CD14-positive monocyte (primary cell): Measurements from ENCODE around the gene SNU13. TPM values are rescaled to one million over a fixed set of nuclear protein-coding genes. Genes with fewer than 3 reads are reported as not detected.
"Not testable (repeated sequence)": the region's sequence is repeated elsewhere in the genome, so short reads cannot be mapped to it uniquely, and the experiment has no call there.

Experiments
- DNase-seq, 3 donors: peaks; one replicate each; pipeline ENCODE4 v3.0.0-alpha.2; 2011 to 2022
- H2AFZ ChIP-seq: 2 replicates; pipeline ENCODE4 v1.6.0; 2012; ENCODE audit warnings: mild to moderate bottlenecking, low read depth, low read length, inconsistent platforms; ENCODE audit not compliant: insufficient read depth, poor library complexity, severe bottlenecking
- H3K27ac ChIP-seq, 2 donors: 1 replicate in 1 of 2; 2 replicates in 1 of 2; pipeline ENCODE4 v1.5.1; 2012 to 2013; ENCODE audit warnings: low read length in 2 of 2, control low read depth in 1 of 2, inconsistent platforms in 1 of 2, low read depth in 1 of 2, mild to moderate bottlenecking in 1 of 2
- H3K27me3 ChIP-seq, 2 donors: one replicate each; pipeline versions ENCODE4 v1.6.0 to v1.6.1; 2011 to 2013; ENCODE audit warnings: low read length in 2 of 2; ENCODE audit not compliant: control insufficient read depth in 2 of 2, insufficient read depth in 2 of 2
- H3K36me3 ChIP-seq, 2 donors: replicated peaks in 1 of 2; 1 replicate in 1 of 2; 2 replicates in 1 of 2; pipeline versions ENCODE4 v1.5.1 to v1.6.1; 2012 to 2013; ENCODE audit warnings: low read length in 2 of 2, control low read depth in 1 of 2, inconsistent platforms in 1 of 2, mild to moderate bottlenecking in 1 of 2; ENCODE audit not compliant: insufficient read depth in 2 of 2, control insufficient read depth in 1 of 2
- H3K4me1 ChIP-seq, 2 donors: 1 replicate in 1 of 2; 2 replicates in 1 of 2; pipeline versions ENCODE4 v1.5.1 to v1.6.1; 2012 to 2013; ENCODE audit warnings: low read length in 2 of 2, control low read depth in 1 of 2, inconsistent platforms in 1 of 2, mild to moderate bottlenecking in 1 of 2, moderate library complexity in 1 of 2; ENCODE audit not compliant: insufficient read depth in 2 of 2, control insufficient read depth in 1 of 2
- H3K4me2 ChIP-seq: replicated peaks from 2 replicates; pipeline ENCODE3; 2012; ENCODE audit warnings: low read length, moderate library complexity, mild to moderate bottlenecking; ENCODE audit not compliant: poor library complexity, severe bottlenecking; ENCODE audit errors: extremely low read depth
- H3K4me3 ChIP-seq, 3 experiments: fragments of 200-600 bp in 1 of 3; sonication (generic) in 1 of 3; replicated peaks in 1 of 3; 1 replicate in 2 of 3; 2 replicates in 1 of 3; pipeline ENCODE4 v1.5.1; 2011 to 2013; ENCODE audit warnings: low read length in 3 of 3, mild to moderate bottlenecking in 3 of 3, control low read depth in 2 of 3, low read depth in 2 of 3, inconsistent platforms in 1 of 3, moderate library complexity in 1 of 3
- H3K79me2 ChIP-seq: 2 replicates; pipeline ENCODE4 v1.6.0; 2012; ENCODE audit warnings: mild to moderate bottlenecking, control low read depth, inconsistent platforms, low read length, moderate library complexity; ENCODE audit not compliant: insufficient read depth
- H3K9ac ChIP-seq: 2 replicates; pipeline ENCODE4 v1.6.0; 2017; ENCODE audit warnings: low read length, mild to moderate bottlenecking; ENCODE audit not compliant: insufficient read depth, poor library complexity, severe bottlenecking
- H3K9me3 ChIP-seq, 2 donors: replicated peaks in 1 of 2; 1 replicate in 1 of 2; 2 replicates in 1 of 2; pipeline versions ENCODE4 v1.5.1 to v1.6.1; 2012 to 2013; ENCODE audit warnings: low read length in 2 of 2, control low read depth in 1 of 2; ENCODE audit not compliant: control insufficient read depth in 1 of 2, insufficient read depth in 1 of 2
- H4K20me1 ChIP-seq: 2 replicates; pipeline ENCODE4 v1.6.0; 2012; ENCODE audit warnings: mild to moderate bottlenecking, low read length, control low read depth, moderate library complexity; ENCODE audit not compliant: insufficient read depth
- H3K27ac Mint-ChIP-seq, 7 donors: one replicate each; pipeline ENCODE4 v1.8.0; 2020; ENCODE audit warnings: mild to moderate bottlenecking in 7 of 7, mixed read lengths in 7 of 7, moderate library complexity in 6 of 7, inconsistent platforms in 2 of 7
- H3K27me3 Mint-ChIP-seq, 3 donors: one replicate each; pipeline ENCODE4 v1.8.0; 2021 to 2022; ENCODE audit warnings: low read depth in 3 of 3, mild to moderate bottlenecking in 3 of 3, mixed read lengths in 3 of 3, moderate library complexity in 3 of 3, inconsistent platforms in 1 of 3
- H3K36me3 Mint-ChIP-seq, 2 donors: one replicate each; pipeline ENCODE4 v1.8.0; 2020; ENCODE audit warnings: mixed read lengths in 2 of 2, inconsistent platforms in 1 of 2, mild to moderate bottlenecking in 1 of 2
- H3K4me1 Mint-ChIP-seq: one replicate; pipeline ENCODE4 v1.8.0; 2020; ENCODE audit warnings: mild to moderate bottlenecking, mixed read lengths
- H3K4me3 Mint-ChIP-seq, 2 donors: one replicate each; pipeline ENCODE4 v1.8.0; 2020; ENCODE audit warnings: mild to moderate bottlenecking in 2 of 2, mixed read lengths in 2 of 2, moderate library complexity in 1 of 2
- H3K9me3 Mint-ChIP-seq, 7 donors: one replicate each; pipeline ENCODE4 v1.8.0; 2020 to 2022; ENCODE audit warnings: mixed read lengths in 7 of 7, mild to moderate bottlenecking in 6 of 7, moderate library complexity in 6 of 7, inconsistent platforms in 2 of 7
- CTCF ChIP-seq: fragments of 200-600 bp; IDR thresholded peaks from one replicate; pipeline ENCODE4 v1.8.0; 2022; ENCODE audit warnings: antibody characterized with exemption, mild to moderate bottlenecking
- WGBS: methylation state at CpG from one replicate; pipeline ENCODE4 v1.1.5; 2013; ENCODE audit warnings: missing lambda C conversion rate; ENCODE audit not compliant: insufficient coverage; 5-methylcytosine and 5-hydroxymethylcytosine counted together
- intact Hi-C, 2 donors: fragments of 100-400 bp; cut with micrococcal nuclease; formaldehyde crosslinking; loops; one replicate each; pipeline versions ENCODE4 v1.15.0 to v1.15.1; 2023
- polyA plus RNA-seq, 3 donors: library from polyadenylated mRNA; depleted of rRNA in 1 of 3; unstranded in 2 of 3; stranded (reverse) in 1 of 3; fragments of 300-500 nt in 2 of 3; fragments of >200 nt in 1 of 3; fragmentation: Illumina TruSeq in 2 of 3; gene quantifications; 1 replicate in 2 of 3; 2 replicates in 1 of 3; pipeline ENCODE4 v1.2.3, GENCODE V29; 2012 to 2021

The SNU13 gene
- polyA plus RNA-seq, 3 donors: 90.0 to 168 (median 168) TPM

GRCh38 chr22:41638748-41639147 lies 49.9 kb downstream of the SNU13 start:
- WGBS: no CpG with 5 or more reads among the region's 5 CpGs
- H2AFZ ChIP-seq: no peak overlapping the region
- Mint-ChIP-seq H3K36me3 (peaks cover 67 to 94% of the 10 kb centered on the region in 2 donors), H3K27ac (no peak overlapping the region), H3K4me1 (no peaks in the 10 kb centered on the region), H3K9me3 (no peaks in the 10 kb centered on the region), H3K27me3 (no peaks in the 10 kb centered on the region), H3K4me3 (no peak overlapping the region)
- H3K27ac ChIP-seq: peak overlapping the region in 1 of 2 donors; percentile 24
- H3K4me3 ChIP-seq: no peak overlapping the region
- no peak overlapping the region for H3K9ac ChIP-seq
- H3K9me3 ChIP-seq: no peaks in the 10 kb centered on the region
- intact Hi-C loops: no loop called here
- H3K27me3 ChIP-seq: no peaks in the 10 kb centered on the region
- TF ChIP-seq CTCF: no peak
- peaks cover 80 to 98% of the 10 kb centered on the region in 2 donors for H3K36me3 ChIP-seq
- no peak for DNase-seq
- no peaks in the 10 kb centered on the region for H3K4me1 ChIP-seq
- H4K20me1 ChIP-seq: peaks cover 53% of the 10 kb centered on the region
- H3K4me2 ChIP-seq: no peak overlapping the region
- H3K79me2 ChIP-seq: peaks cover 40% of the 10 kb centered on the region

GRCh38 chr22:41638124-41638523 lies 50.5 kb downstream of the SNU13 start:
- Histone ChIP-seq H3K27ac (no peak overlapping the region), H3K4me3 (no peak overlapping the region), H3K9ac (no peak overlapping the region), H4K20me1 (peaks cover 59% of the 10 kb centered on the region), H3K9me3 (no peaks in the 10 kb centered on the region), H3K4me2 (no peak overlapping the region), H3K79me2 (peaks cover 45% of the 10 kb centered on the region), H3K27me3 (no peaks in the 10 kb centered on the region), H2AFZ (no peak overlapping the region), H3K4me1 (no peaks in the 10 kb centered on the region), H3K36me3 (peaks cover 83 to 100% of the 10 kb centered on the region in 2 donors)
- Mint-ChIP-seq H3K4me3 (no peak overlapping the region), H3K4me1 (no peaks in the 10 kb centered on the region), H3K36me3 (peaks cover 70 to 95% of the 10 kb centered on the region in 2 donors), H3K27ac (no peak overlapping the region), H3K9me3 (no peaks in the 10 kb centered on the region), H3K27me3 (no peaks in the 10 kb centered on the region)
- intact Hi-C loops: no loop called here
- WGBS: 100% methylated on average over 2 of the region's 5 CpGs
- DNase-seq: no peak
- no peak for TF ChIP-seq CTCF

GRCh38 chr22:41637623-41638022 lies 51.0 kb downstream of the SNU13 start:
- H3K9me3 Mint-ChIP-seq, H3K27me3 Mint-ChIP-seq, intact Hi-C loops, H3K9ac ChIP-seq, H2AFZ ChIP-seq, DNase-seq, H3K27ac Mint-ChIP-seq, H3K4me3 Mint-ChIP-seq, H3K4me2 ChIP-seq, H3K27me3 ChIP-seq, H3K9me3 ChIP-seq, H3K4me1 ChIP-seq, H3K4me3 ChIP-seq, H3K4me1 Mint-ChIP-seq, H3K27ac ChIP-seq: not testable (repeated sequence)
- H3K79me2 ChIP-seq: peaks cover 43% of the 10 kb centered on the region
- H4K20me1 ChIP-seq: peaks cover 55% of the 10 kb centered on the region
- over 99% methylated on average over 8 of the region's 8 CpGs for WGBS
- H3K36me3 Mint-ChIP-seq: peaks cover 68 to 95% of the 10 kb centered on the region in 2 donors
- peaks cover 81 to 98% of the 10 kb centered on the region in 2 donors for H3K36me3 ChIP-seq
